ENCODE measurements around the gene KIF14. TPM values are rescaled to one million over a fixed set of nuclear protein-coding genes. Genes with fewer than 3 reads are reported as not detected.
"Not testable (repeated sequence)": the region's sequence is repeated elsewhere in the genome, so short reads cannot be mapped to it uniquely, and the experiment has no call there.

The KIF14 gene
- total RNA-seq, 1 experiment from 2014 or later = 34.3 TPM

DNA sequence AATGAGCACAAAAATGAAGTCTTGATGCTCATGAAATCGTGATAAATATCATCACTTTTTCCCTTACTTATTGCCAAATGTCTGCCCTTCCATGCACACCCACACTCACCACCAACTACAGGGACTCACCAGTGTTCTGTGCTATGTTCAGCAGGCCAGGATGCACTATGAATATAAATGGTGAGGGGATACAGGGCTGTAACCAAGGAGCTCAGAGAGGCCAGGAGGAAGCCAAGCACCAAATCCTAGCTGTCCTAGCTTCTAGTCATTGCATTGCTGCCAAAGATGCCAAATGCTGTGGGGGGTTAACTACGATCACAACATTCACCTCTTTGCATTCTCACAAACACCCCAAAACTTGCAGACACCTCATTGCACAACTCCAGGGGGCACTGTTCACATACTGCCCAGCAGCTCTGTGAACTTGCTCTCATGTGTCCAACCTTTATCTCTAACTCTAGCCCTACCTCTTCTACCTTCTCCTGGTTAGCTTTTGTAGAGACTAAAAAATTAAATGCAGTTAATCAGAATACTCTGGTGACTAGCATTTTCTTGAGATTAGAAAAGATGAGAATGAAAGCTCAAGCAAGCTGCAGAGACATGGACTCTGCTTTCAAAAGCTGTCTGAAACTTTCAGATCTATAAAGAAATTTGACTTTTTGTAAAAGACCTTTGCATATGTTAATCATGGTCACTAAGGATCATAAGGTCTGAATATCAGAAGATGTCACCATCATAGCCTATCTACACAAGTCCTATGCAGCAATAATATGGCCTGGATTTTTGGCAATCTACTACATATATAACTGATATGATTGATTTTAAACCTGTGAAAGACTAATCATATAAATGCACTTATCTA lies 13.9 kb upstream of the KIF14 start:
- DNase-seq (ENCODE audit: extremely low read depth, low read depth) = no peak

- no peak for DNase-seq (ENCODE audit: extremely low read depth, low read depth)
These were observed 10.8 kb upstream of the KIF14 start for GRCh38 chr1:200631375-200631774.

GRCh38 chr1:200630515-200630899 lies 10.0 kb upstream of the KIF14 start:
- not testable (repeated sequence) for DNase-seq (ENCODE audit: extremely low read depth, low read depth)

DNA sequence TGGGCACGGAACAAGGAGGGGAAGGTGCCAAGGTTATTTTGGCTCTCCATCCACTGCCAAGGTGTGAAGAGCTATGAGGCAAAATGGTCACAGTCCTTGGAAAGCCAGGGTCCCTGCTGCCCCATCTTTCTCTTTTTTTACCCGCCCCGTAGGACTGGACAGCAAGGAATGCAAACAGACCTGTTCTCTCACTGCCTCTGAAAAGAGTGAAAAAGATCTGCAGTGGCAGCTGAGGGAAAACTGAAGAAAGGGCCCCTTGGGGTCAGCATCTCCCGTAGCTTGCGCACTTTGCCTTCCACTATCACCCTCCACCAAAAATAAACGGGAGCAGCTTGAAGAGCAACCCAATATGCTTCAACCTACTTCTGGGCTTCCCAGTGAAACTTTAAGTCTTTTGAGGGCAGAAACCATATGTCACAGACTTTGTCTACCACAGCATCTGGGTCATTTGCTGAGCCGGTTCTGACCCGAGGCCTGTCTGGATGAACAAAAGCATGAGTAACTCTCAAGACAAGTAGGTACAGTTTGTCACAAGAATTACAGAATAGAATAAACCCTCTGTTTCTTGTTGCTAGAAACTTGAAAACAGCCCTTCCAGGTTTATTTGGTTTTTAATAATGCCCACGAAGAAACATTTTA lies 9.4 kb upstream of the KIF14 start:
- no peak for DNase-seq (ENCODE audit: extremely low read depth, low read depth)

- DNase-seq (ENCODE audit: extremely low read depth, low read depth) = no peak
These were observed 7.8 kb upstream of the KIF14 start for GRCh38 chr1:200628223-200628881.

- DNase-seq (ENCODE audit: extremely low read depth, low read depth) = no peak
These were observed 7.1 kb upstream of the KIF14 start for GRCh38 chr1:200627575-200628222.

DNA sequence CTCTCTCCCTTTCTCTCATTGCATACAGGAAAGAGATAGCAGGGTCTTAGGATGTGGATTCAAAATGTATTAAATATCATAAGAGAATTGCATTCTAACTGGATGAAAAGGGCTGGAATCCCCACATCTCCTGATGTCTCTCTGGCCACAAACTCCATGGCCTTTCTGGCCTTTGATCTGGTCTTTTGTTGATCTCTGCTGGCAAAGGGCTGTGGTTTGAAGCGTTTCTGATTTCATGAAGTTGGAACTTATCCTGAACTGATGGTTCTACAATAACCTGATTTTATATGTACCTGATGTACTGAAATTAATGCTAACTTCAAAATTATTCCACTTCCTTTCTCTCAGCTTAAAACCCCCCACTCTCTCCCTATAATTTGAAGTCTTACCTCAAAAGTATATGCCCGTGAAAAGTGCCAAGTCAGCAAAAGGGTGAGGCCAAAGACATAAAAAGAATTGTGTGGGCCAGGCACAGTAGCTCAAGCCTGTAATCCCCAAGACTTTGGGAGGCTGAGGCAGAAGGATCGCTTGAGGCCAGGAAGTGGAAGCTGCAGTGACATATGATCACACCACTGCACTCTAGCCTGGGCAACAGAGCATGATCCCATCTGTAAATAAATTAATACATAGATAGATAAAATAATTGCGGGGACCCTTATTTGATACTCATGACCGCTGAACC lies 6.4 kb upstream of the KIF14 start:
- no peak for DNase-seq (ENCODE audit: extremely low read depth, low read depth)

DNA sequence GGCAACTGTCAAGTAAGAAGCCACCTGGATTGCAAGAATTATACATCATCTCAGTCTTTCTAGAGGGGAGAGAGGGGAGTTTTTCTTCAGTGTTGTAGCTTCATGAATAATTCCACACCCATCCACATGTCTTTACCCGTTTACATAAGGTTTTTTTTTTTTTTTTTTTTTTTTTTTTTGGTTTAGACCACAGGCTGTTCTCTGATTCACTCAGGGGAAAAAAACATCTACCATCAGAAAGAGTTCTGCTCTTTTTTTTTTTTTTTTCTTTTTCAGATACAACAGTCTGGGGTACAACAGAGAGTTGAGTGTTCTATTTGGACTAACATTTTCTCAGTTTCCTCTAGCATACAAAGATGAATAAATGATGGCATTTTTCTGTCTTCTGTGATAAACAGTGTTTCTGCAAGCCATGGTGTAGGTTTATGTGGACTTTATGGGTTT lies 4.9 kb upstream of the KIF14 start:
- DNase-seq (ENCODE audit: extremely low read depth, low read depth) = no peak

GRCh38 chr1:200624679-200625335 lies 4.3 kb upstream of the KIF14 start:
- no peak for DNase-seq (ENCODE audit: extremely low read depth, low read depth)

DNA sequence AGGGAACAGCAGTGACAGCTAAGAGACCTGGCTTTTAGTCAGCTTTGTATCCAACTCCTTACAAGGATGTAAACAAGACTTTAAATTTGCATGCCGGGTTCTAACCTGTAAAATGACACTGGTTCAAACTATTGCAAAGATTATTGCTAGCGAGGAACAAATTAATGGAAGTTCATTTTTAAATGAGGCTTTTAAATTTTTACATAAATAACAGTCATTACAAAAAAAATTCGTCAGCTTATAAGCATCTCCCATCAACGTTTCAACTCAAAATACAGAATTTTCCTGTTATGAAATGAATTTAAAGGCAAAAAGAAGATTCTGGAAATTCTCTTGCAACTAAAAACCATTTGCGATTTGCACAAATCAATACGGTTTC lies 668 bp downstream of the KIF14 start:
- no peak for DNase-seq (ENCODE audit: extremely low read depth, low read depth)

DNA sequence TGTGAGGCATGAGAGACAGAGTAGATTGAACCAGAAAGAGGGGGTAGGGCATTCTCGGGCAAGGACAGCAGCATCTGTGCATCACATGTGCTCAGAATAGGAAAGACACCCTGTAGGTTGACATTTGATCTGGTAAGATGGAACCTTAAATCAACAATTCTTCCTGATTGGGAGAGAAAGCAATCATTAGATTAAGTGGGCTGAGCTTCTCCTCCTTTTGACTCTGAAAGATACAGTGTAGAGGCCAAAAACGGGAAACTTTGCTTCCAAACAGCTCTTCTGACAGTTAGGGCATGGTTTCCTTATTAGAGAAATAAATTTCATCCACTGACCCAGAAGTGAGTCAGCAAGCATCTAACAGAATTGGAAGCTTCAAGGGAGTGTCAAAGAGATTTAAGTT lies 9.7 kb downstream of the KIF14 start:
- no peak for DNase-seq (ENCODE audit: extremely low read depth, low read depth)

DNA sequence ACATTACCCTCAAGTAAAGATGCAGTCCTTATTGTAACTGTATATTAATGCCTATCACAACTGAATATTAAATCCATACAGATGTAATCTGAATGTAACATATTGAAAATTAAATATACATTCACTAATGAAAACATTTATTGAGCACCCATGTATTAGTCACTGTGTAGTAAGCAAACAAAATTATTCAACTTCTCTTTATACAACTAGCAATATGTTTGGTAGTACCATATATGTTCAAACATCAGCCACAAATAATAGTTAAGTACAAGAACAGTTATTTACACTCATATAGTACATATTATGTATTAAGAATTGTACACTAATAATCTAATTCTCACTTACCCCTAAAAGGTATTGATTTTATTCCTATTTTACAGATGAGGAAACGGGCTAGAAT lies 17.9 kb downstream of the KIF14 start:
- DNase-seq (ENCODE audit: extremely low read depth, low read depth) = no peak

DNA sequence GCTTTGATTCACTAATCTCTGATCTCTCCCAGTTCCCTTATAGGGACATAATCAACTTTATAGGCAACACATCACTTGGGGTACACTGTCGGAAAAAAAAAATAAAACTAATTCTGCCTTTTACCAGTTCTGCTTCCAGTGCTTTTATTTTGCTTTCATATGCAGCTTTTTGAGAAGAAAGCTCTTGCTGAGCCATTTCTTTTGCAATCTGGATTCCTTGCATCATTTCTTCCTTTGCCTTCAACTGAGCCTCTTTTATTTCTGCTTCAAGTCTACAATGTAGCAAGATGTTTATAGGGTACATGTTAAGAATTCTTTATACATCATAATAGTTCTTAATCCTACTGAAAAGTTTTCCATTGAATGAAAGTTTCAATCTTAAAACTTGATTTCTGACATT lies 30.6 kb downstream of the KIF14 start:
- no peak for DNase-seq (ENCODE audit: extremely low read depth, low read depth)

DNA sequence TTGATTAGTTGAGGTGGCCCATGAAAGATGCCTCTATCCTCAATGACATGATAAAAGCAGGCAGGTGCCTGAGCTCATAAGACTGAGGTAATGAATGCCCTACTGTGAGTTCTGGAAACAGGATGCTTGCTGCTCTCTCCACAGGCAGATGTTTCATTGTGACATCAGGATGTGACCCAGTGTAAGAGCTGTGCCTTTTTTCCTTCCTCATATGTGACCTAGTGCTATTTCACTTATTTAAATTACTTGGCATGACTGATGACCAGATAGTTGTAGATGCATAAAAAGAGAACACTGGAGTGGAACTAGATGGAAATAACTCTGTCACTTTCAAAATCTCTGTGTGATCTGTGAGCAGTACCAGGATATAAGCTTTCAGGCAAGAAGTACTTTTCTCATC lies 31.9 kb downstream of the KIF14 start:
- DNase-seq (ENCODE audit: extremely low read depth, low read depth) = no peak

GRCh38 chr1:200564319-200564718 lies 56.2 kb downstream of the KIF14 start:
- no peak for DNase-seq (ENCODE audit: extremely low read depth, low read depth)

- no peak for DNase-seq (ENCODE audit: extremely low read depth, low read depth)
These were observed 58.7 kb downstream of the KIF14 start for GRCh38 chr1:200561856-200562214.

- peak; percentile 54 for DNase-seq (ENCODE audit: extremely low read depth, low read depth)
These were observed 61.6 kb downstream of the KIF14 start for GRCh38 chr1:200558866-200559459.

DNA sequence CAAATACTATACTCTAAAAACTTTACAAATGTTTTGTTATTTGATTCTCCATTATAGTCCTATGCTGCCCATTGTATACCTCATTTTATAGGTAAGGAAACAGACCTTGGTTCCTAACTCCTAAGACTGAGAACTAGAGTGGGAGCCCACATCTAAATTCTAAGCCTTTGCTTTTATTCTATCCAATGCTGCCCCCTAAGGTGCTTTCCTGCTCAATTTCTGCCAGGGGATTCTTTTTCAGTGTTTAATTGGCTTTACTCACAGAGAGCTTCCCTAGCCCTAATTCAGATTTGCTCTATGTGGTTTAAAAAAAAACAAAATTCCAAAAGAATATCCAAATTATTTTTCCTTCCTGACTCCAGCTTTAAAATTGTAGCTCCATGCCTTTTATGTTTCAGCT lies 64.5 kb downstream of the KIF14 start:
- DNase-seq (ENCODE audit: extremely low read depth, low read depth) = no peak

- not testable (repeated sequence) for DNase-seq (ENCODE audit: extremely low read depth, low read depth)
These were observed 67.8 kb downstream of the KIF14 start for GRCh38 chr1:200552737-200553136.

- no peak for DNase-seq (ENCODE audit: extremely low read depth, low read depth)
These were observed 70.2 kb downstream of the KIF14 start for GRCh38 chr1:200550367-200550766.

Data from NCI-H460 (cell line).